Right kidney (tissue), 1 donor: Measurements from ENCODE around the gene TAF3.

Source experiments
- DNase-seq: peaks from one replicate; pipeline ENCODE4 v3.0.0-alpha.2; 2016

The TAF3 gene

DNA sequence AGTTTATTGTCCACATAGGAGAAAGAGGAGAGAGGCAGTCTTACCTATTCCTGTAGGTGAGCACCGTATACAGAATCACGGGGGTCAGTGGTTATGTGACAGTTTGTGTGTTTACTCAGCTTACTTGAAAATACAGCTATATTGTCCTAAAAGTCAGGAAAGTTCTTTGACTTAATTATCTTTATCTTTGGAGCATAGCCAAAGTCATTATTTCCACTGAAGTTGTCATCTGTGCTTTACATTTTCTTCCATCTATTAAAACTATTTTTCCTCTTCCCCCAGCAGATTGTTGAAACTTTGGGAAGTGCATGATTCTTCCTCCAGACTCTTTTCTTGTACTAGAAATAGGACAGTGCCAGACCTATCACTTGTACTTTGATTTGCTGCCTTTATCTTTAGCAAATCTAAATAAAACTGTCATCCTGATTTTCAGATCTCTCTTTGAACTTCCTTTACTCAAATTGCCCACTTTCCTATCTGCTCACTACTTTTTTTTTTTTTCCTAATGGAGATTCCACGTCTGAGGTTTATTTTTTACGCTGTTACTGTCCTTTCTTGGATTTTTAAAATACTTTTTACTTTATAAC lies 58.3 kb downstream of the TAF3 start:
- DNase-seq: no peak

- DNase-seq: no peak
These were observed 62.8 kb downstream of the TAF3 start for GRCh38 chr10:7881119-7881518.

DNA sequence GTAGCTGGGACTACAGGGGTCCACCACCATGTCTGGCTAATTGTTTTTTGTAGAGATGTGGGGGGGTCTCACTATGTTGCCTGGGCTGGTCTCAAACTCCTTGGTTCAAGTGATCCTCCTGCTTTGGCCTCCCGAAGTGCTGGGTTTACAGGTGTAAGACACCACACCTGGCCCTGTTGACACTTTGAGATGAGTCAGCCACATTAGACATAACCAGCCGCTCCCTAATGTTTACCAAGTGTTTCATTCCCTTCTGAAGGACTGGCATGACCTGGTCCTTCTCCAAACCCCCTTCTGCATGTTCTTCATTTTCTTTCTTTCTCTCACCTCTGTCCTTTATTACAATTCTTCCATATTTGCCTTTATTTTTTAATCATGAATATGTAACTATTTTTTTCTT lies 67.8 kb downstream of the TAF3 start:
- DNase-seq: no peak

DNA sequence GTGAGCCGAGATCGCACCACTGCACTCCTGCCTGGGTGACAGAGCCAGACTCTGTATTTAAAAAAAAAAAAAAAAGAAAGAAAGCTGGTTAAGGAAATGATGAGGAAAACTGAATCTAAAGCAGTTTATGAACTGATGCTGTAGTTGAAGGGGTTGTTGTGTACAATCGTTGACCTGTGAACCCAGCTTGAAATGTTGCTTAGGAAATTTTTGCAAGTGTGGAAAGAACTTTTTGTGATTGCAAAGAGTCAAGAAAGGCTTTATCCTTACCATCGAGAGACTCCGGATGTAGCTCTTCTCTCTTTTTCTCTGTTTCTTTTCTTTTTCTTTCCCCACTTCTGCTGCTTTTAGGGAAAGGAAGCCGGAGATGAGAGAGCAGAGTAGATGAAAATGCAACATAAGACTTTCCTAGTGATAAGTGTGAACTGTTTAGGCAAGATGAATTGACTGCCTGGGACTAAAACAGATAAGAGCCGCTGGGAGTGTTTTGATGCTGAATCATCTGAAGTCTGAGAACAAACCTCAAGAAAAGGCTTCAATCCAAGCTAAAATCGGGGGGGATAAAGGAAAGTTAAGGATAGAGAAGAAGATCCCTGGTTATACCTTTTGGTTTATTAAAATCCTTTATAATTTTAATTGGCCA lies 69.0 kb downstream of the TAF3 start:
- no peak for DNase-seq

- no peak for DNase-seq
These were observed 71.7 kb downstream of the TAF3 start for GRCh38 chr10:7889947-7890542.

DNA sequence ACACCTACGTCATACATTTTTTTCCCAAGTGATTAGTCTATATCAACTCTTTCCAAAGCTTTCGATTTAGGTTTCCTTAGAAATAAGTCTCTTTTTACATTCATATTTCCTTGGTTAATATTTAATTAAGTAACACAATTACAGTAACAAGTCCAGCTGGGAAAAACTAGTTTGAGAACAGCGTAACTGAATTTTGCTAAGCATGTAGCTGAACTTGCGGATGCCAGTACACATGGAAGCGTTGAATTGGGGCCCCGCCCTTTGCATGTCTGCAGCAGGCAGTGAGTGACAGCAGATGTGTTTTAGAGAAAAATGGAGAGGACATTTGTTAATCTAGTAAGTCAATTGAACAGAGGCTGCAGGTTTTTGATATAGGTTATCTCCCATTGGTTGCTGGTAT lies 72.5 kb downstream of the TAF3 start:
- no peak for DNase-seq

- no peak for DNase-seq
These were observed 73.3 kb downstream of the TAF3 start for GRCh38 chr10:7891634-7892033.

GRCh38 chr10:7892146-7892545 lies 73.8 kb downstream of the TAF3 start:
- no peak for DNase-seq

DNA sequence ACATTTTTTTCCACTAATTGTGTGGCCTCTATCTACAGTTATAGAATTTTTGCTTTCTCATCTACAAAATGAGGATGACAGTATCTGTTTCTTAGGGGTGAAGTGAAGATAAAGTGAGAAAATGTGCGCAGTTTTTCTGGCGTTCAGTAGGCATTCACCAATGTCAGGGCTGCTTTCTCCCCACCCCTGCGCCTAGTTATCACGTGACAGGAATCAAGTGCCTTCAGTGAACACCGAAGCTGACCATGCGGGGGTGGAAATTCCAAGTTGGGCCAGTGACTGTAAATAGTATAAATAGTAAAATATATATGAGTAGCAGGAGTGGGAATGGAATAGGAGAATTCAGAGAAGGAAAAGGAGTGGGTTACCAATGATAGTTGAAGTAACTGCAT lies 77.4 kb downstream of the TAF3 start:
- no peak for DNase-seq

DNA sequence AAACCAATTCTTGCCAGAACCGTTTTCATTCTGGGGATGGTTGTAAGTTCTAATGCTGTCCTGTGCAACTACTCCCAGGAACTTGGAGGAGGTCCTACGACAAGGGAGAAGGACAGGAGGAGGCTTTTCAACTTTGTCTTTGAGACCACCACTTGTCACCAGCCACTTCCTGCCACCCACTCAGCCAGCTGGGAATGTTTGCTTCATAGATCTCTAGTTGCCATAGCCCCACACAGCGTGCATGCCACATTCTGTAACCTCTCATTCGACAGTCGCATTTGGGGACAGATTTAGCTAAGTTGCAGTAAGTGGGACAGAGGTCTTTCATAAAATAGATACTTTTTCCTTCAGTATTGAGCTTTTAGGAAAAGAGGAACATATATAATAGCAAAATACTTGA lies 78.0 kb downstream of the TAF3 start:
- DNase-seq: no peak

GRCh38 chr10:7901256-7901655 lies 83.0 kb downstream of the TAF3 start:
- DNase-seq: no peak

- no peak for DNase-seq
These were observed 84.1 kb downstream of the TAF3 start for GRCh38 chr10:7902413-7902812.

- DNase-seq: peak; percentile 15
These were observed 85.5 kb downstream of the TAF3 start for GRCh38 chr10:7903851-7904250.

DNA sequence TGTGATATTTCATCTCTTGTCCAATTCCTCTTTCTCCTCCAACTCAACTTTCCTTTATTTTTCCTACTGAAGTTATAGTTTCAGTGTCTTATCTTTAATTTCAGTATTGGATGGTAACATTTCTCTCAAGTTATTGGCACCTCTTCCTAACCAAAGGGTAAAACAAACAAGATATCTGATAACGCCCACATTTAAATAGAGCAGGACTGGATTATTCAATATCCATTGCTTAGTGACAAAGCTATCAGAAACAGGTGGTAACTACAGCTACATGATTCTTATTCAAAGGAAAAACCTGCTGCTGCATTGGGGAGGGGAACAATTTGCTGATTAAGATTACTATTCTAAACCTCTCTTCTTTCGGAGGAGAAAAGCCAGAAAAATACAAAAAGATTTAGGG lies 87.8 kb downstream of the TAF3 start:
- DNase-seq: no peak

- DNase-seq: no peak
These were observed 90.4 kb downstream of the TAF3 start for GRCh38 chr10:7908541-7909210.

DNA sequence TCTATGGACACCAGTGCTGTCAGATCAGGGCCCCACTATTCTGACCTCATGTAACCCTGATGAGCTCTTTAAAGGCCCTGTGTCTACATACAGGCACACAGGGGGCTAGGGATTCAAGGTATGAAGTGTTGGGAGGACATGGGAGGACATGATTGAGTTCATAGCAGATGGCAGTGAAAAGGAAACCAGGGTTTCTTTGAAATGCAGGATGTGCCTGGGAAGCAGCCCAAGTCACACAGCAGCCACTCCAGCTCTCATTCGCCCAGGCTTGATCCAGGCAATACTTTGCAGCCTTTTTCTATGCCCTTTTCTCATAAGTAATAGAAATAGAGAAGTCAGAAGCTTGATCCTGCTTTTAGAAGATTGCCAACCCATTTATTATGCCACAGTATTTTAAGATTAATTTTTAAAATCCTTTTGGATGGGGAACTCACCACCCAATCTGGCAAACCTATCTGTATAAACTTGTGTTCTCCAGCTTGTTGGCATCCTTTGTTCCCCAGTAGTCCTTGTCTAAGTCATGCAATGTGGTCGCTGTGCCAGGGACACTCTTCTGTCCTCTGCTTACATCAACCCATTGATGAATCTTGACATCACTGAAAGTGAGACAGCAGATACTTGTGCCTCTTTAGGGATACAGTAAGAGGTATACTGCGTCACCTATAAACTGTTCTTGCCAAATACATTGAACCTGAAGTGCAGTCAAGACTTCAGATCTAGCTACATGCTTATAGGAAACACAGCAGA lies 95.0 kb downstream of the TAF3 start:
- no peak for DNase-seq

GRCh38 chr10:7915923-7916536 lies 97.7 kb downstream of the TAF3 start:
- DNase-seq: no peak

GRCh38 chr10:7917736-7918135 lies 99.4 kb downstream of the TAF3 start:
- DNase-seq: no peak

DNA sequence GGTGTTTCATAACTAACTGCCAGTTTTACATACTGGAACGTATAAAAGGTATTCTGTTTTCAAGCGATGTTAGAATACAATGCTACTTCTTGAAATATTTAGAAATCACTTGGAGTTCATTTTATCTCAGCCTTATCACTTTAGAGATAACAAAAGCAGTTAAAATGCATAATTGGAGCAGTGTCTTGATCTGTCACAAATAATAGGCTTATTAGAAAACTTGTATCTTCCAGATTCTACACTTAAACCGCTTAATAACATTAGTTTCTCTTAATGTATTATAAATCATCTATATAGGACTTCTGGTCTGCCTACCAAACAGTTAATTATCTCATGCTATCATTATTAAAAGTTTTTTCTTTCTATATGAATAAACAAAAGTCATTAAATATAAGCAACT lies 104.4 kb downstream of the TAF3 start:
- DNase-seq: no peak

- DNase-seq: no peak
These were observed 110.2 kb downstream of the TAF3 start for GRCh38 chr10:7928536-7928935.

GRCh38 chr10:7932301-7933036 lies 114.2 kb downstream of the TAF3 start:
- DNase-seq: peak; percentile 10

- DNase-seq: no peak
These were observed 115.0 kb downstream of the TAF3 start for GRCh38 chr10:7933262-7933661.
